GM18507 (cell line): ENCODE data around the gene PES1.
A peak's percentile ranks its signal among the peaks of the same experiment; 100 is the strongest.
"Not testable (repeated sequence)": the region's sequence is repeated elsewhere in the genome, so short reads cannot be mapped to it uniquely, and the experiment has no call there.

Source experiments
- DNase-seq: peaks from one replicate; pipeline ENCODE4 v3.0.0; 2011; ENCODE audit warnings: low read depth; ENCODE audit not compliant: insufficient read length; ENCODE audit errors: extremely low spot score
- FAIRE-seq: peaks from 2 replicates; lab custom pipeline; 2011; peaks lifted over from hg19 to GRCh38; lab: Jason Lieb, UNC

PES1 gene

DNA sequence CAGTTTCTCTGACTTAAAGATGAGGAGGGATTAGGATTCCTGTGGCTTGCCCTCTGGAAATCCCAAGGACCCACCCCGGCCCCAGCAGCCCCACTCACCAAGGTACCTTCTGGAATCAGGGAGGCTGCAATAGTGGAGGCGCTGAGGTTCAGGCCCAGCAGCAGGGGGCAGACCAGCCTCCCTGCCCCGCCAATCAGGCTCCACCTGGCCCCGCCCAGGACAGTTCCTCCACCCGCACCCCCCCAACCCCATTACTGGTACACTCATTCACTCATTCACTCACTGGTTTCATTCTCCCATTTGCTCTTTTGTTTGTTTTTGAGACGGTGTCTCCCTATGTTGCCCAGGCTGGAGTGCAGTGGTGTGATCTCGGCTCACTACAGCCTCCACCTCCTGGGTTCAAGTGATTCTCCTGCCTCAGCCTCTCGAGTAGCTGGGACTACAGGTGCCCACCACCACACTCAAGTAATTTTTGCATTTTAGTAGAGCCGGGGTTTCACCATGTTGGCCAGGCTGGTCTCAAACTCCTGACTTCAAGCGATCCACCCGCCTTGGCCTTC lies 31.0 kb downstream of the PES1 start:
- DNase-seq, FAIRE-seq: not testable (repeated sequence)

DNA sequence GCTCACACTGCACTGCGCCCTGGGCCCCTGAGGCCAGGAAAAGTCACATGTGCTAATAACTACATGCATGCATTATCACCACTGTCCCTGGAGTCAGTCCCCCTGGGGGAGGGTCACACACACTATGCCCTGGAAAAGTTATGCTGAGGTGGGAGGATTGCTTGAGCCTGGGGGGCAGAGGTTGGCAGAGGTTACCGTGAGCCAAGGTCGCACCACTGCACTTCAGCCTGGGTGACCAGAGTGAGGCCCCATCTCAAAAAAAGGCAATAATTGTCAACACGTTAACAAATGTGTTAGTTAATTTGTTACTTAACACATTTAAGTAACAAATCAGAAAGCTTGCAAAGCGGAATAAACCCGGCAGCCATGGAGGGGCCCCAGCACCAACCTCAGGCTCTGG lies 31.8 kb downstream of the PES1 start:
- no peak for DNase-seq
- FAIRE-seq = no peak

DNA sequence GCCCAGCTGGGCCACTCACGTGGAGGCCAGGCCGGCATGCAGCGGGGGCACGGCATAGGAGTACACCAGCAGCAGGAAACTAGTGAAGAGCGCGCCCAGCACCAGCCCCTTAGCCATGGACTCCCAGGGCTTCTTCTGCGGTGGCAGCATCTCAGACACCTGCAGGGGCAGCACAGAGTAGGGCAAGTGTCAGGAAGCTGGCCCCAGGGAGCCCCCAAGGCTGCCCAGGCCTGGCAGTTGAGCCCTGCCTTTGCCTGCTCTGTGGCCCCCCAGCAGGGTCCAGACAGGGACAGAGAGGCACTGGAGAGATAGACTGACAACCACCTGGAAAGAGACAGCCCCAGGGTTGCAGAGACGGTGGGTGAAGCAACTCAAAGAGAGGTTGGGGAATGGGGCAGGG lies 34.5 kb downstream of the PES1 start:
- DNase-seq (no peak), FAIRE-seq (no peak)

DNA sequence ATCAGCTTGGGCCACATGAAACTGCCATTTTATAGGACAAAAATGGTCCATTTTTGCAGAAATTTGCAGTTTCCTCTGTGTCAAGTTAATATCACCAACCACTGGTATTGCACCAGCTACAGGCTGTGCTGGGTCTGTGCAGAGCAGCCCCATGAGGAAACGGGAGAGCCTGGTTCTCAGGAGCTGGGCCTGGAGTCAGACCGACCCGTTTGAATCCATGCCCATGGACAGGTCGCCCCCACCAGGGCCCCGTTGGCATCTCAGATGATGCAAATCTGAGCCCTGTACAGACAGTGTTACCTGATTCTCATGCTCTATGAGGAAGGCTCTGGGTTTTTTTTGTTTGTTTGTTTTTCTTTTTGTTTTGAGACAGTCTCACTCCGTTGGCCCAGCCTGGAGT lies 35.3 kb downstream of the PES1 start:
- DNase-seq = no peak
- FAIRE-seq = no peak

DNA sequence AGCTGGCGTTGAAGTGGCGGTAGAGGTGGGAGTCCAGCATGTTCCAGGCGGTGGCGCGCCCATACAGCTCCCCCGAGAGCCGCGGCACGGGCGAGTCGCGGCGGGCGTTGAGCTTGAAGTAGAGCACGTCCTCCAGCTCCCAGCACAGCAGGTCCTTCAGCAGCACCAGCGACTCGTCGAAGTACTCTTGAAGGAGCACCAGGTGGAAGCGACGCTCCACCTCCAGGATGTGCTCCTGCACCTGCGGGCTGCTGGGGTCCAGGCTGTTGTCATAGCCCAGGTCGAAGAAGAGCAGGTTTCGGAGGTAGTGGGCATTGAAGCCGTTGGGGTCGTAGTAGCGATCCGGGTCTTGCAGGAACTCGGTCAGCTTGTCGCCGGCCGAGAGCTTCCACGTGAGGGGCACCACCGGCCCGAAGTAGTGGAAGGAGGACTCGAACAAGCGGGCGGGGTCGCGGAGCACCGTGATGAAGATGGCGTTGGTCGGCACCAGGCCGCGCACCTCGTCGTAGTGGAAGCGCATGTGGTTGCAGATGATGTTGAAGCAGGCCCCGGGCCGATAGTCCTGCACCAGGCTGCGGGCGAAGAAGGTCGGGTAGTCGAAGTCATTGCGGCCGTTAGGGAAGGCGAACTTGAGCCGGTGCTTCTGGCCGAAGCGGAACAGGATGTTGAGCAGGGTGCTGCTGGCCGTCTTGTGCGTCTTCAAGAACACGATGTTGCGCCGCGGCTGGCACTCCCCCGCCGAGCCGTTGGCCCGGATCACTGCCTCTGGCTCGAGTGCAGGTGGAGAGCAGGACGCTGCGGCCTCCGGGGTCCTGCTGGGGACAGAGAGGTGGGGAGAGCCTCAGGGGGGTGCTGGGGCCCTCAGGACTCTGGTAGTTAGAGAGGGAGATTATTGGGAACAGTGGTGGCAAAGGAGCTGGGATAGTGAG lies 36.2 kb downstream of the PES1 start:
- DNase-seq = no peak
- no peak for FAIRE-seq

DNA sequence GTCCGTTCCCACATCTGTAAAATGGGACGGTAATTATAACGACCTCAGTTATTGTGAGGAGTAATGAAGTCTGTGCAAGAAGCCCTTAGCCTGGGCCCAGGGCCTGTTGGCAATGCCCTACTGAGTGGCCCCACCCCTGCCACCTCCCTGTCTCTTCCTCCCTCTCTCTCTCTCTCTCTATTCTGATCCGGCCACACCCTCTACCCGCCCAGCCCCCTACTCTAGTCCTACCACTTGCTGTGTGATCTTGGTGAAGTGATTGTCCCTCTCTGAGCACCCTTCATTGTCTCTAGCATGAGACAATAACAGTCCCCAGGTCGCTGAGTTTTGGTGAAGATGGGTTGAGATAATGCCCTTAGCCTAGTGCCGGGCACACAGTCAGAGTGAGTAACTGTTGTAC lies 37.7 kb downstream of the PES1 start:
- FAIRE-seq (no peak), DNase-seq (no peak)

DNA sequence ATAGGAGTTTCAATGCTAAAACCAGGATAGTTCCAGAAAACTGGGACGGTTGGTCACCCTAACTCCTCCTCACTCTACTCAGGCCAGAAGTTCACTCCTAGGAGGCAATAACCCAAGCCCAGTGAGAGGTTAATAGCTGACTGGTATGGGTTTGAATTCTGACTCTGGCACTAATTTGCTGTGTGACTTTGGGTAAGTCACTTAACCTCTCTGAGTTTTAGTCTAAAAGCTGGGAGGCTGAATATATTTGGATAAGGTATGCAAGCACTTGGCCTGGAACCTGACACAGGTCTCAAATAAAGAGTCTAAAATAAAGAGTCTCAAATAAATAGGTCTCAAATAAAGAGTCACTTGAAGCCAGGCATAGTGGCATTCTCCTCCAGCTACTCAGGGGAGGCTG lies 39.0 kb downstream of the PES1 start:
- no peak for FAIRE-seq

DNA sequence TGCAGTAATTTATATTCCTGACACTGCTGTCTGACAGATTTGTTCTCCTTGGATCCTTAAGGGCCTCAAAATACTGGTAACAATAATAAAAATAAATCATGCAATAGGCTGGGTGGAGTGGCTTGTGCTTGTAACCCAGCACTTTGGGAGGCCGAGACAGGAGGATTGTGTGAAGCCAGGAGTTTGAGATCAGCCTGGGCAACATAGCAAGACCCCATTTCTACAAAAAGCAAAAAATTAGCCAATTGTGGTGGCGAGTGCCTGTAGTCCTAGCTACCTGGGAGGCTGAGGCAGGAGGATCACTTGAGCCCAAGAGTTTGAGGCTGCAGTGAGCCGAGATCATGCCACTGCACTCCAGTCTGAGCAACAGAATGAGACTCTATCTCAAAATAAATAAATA lies 39.9 kb downstream of the PES1 start:
- not testable (repeated sequence) for FAIRE-seq, DNase-seq

More for the DNA sequence above, 39.0 kb downstream of the PES1 start:
- no peak for DNase-seq

DNA sequence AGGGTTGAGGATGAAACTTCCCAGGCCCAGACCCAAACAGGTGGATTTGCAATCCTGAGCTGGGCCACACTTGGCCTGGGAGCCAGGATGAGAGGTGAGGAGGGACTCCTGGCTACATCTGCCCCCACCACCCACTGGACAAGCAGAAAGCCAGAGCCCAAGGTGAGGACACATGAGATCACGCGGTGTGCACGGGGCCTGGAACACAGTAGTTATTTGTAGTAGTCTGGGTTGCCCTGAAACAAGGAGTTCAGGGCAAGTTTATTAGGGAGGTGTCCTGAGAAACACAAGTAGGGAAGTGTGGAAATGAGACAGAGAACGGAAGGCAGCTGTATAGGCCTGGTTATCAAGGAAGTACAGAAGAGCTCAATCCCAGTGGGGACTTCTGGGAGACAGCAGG lies 44.5 kb downstream of the PES1 start:
- FAIRE-seq = no peak
- no peak for DNase-seq

DNA sequence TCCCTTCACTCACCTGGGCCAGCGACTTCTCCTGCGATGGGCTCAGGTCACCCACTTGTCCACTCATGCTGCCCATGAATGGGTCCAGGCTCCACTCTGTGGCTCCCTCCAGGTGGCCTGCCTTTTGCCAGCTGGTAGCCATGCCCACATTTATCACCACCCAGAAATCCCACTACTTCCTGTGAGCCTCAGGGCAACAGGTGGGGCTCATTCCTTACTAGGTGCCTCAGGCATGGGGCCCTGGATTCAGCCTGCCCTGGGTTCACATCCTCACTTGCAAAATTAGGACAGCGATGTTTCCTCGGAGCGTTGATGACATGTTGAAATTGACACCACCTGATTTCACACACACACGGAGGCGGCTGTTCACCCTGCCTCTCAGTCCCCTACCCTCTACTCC lies 45.1 kb downstream of the PES1 start, which contains the start of gene SEC14L6:
TSS of gene SEC14L6 (minus strand) at position 126 of the 400 bp plus-strand sequence. CDS start at position 67, 59 bp downstream.
- FAIRE-seq (no peak), DNase-seq (no peak)

DNA sequence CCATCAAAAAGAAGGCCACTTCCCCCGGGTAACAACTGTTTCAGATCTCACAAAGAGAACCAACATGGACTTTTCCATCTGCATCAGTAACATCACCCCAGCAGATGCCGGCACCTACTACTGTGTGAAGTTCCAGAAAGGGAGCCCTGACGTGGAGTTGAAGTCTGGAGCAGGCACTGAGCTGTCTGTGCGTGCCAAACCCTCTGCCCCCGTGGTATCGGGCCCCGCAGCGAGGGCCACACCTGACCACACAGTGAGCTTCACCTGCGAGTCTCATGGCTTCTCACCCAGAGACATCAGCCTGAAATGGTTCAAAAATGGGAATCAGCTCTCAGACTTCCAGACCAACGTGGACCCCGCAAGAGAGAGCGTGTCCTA lies 48.9 kb downstream of the PES1 start:
- FAIRE-seq = no peak
- DNase-seq = no peak

DNA sequence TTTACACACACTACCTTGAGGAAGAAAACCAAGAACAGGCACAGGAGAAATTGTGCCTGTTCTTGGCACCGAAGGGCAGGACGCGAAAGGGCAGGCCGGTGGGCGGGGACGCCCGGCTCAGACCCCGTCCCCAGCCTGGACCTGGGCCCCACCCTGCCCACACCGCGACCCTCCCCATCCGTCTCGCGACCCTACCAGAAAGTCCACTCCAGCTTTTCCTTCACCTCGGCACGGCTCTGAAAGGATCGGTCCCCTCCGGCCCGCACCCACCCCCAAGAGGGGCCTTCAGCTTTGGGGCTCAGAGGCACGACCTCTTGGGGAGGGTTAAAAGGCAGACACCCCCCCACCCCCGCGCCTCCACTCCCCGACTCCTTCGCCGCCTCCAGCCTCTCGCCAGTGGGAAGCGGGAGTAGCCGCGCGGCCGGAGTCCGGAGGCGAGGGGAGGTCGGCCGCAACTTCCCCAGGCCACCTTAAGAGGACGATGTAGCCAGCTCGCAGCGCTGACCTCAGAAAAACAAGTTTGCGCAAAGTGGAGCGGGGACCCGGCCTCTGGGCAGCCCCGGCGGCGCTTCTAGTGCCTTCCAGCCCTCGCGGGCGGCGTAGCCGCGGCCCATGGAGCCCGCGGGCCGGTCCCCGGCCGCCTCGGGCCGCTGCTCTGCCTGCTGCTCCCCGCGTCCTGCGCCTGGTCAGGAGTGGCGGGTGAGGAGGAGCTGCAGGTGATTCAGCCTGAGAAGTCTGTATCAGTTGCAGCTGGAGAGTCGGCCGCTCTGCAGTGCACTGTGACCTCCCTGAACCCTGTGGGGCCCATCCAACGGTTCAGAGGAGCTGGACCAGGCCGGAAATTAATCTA lies 49.5 kb downstream of the PES1 start:
- no peak for FAIRE-seq
- DNase-seq = no peak

DNA sequence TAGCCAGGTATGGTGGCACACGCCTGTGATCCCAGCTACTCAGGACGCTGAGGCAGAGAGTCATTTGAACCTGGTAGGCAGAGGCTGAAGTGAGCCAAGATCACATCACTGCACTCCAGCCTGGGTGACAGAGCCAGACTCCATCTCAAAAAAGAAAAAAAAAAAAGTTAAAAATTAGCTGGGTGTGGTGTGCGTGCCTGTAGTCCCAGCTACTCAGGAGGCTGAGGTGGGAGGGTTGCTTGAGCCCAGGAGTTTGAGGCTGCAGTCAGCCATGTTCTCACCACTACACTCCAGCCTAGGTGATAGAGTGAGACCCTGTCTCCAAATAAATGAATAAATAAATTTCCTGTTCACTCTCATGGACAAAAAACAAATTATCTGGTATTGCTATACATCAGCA lies 50.2 kb downstream of the PES1 start:
- not testable (repeated sequence) for DNase-seq, FAIRE-seq

DNA sequence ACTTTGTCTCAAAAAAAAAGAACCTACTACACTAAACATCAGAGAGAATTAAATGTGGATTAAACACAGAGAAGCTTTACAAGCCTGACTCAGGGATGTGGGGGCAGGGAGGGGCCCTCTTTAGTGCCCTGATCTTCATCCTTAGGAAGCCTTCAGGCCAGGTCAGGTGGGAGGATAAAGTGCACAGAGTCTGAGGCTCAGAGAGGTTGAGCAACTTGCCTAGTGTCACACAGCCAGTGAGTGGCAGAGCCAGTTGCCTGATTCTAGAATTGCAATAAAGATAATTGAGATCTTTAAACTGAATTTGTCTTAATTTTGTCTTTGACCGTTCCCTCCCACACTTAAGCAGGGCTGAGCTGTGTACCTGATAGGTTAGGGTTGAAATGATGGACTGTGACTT lies 52.3 kb downstream of the PES1 start:
- DNase-seq (no peak), FAIRE-seq (no peak)

DNA sequence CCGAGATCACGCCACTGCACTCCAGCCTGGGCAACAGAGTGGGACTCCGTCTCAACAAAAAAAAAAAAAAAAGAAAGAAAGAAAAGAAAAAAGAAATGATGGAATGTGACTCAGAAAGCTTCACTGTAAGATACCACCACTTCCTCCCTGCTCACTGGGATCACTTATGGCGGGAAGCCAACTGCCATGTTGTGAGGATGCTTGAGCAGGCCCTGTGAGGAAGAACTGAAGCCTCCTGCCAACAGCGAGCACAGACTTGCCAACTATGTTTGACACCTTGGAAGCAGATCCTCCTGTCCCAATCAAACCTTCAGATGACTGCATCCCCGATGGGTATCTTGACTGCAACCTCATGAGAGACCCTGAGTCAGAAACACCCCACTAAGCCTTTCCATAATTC lies 53.4 kb downstream of the PES1 start:
- FAIRE-seq (no peak), DNase-seq (no peak)

DNA sequence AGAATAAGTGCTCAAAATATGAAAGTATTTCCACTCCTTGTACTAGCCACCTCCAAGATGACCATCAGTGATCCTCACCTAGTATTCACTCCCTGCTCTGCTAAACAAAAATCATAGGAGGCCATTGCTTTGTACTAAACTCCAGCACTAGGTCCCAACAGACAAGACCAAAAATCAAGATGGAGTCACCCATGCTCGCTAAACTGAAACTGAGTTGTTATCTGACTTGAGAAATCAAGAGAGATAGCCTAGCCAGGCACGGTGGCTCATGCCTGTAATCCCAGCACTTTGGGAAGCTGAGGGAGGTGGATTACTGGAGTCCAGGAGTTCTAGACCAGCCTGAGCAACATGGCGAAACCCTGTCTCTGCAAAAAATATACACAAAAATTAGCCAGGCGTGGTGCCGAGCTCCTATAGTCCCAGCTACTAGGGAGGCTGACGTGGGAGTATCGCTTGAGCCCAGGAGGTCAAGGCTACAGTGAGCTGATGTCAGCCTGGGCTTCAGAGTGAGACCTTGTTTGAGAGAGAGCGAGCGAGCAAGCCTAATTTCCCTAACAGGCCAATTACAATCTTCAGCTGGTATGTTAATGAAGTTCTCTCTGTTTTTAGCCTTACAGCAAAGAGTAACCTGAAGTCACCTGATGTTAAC lies 54.5 kb downstream of the PES1 start:
- FAIRE-seq (no peak), DNase-seq (no peak)

DNA sequence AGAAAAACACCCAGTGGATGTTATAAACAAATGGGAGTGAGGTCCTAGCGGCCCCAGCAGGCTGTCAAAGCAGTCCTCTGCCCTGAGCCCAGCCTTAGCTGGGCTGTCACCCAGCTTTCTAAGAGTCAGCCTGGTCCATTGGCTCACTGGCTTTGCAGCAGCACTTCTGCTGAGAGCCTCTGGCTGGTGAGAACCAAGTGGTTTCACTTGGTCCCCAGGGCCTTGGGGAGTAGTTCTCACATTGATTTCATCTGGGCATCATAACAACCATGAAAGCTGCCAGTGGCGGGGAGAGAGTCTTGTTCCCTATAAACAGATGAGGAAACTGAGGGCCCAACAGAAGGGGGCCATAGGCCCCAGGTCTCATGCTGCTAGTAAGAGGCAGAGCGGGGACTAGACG lies 56.5 kb downstream of the PES1 start:
- FAIRE-seq (peak; percentile 24), DNase-seq (no peak)

DNA sequence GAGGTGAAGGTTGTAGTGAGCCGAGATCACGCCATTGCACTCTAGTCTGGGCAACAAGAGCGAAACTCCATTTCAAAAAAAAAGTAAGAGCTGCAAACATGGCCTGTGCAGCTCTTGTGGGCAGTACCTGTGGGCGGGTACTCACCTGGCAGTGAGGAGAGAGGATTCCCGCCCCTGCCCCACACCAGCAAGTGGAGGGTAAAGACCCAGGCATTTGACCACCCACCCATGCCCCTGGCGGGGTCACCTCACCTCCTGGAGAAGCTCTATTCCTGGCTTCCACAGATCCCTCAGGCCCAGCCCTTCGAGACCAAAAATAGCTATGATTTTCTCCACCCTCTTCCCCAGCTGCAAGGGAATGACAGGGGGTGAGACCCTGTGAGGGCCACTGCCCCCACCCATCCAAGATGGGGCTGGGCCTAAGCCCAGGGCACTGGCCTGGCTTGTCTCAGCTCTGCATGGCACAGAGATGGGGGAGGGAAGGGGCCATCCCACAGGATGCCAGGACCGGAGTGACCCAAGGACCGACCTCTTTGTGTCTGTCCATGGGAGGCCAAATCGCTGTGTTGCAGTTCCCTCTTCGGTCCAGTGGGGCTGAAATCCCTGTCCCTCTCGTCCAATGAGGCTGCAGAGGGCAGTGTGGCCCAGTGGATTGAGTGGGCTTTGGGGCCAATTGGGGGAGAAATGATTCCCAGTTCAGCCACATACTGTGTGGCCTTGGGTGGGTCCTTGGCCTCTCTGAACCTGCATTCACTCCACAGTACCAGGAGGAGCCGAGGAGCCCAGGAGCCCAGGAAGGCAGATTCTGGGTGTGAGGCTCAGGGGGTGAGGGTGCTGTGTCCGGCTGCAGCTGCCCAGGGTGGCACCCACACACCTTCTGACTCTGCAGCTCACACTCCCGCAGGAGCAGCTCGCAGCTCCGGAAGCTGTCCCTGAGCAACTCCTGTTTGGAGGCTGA lies 59.8 kb downstream of the PES1 start:
- no peak for FAIRE-seq
- DNase-seq = no peak

DNA sequence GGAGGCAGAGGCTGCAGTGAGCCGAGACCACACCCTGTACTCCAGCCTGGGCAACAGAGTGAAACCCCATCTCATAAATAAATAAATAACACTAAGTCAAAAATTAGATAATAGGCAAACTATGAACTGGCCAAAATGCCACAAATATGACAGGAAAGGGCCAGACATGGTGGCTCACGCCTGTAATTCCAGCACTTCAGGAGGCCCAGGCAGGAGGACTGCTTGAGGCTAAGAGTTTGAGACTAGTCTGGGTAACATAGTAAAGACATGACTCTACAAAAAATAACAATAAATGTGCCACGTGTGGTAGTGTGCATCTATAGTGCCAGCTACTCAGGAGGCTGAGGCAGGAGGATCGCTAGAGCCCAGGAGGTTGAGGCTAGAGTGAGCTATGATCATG lies 65.1 kb downstream of the PES1 start:
- DNase-seq (no peak), FAIRE-seq (no peak)
